Peyer's patch (tissue), 4 donors: ENCODE data around the gene IGSF22. TPM values are rescaled to one million over a fixed set of nuclear protein-coding genes. Genes with fewer than 3 reads are reported as not detected.
"Not testable (repeated sequence)": the region's sequence is repeated elsewhere in the genome, so short reads cannot be mapped to it uniquely, and the experiment has no call there.

Source experiments
- DNase-seq, 3 donors: peaks; one replicate each; pipeline ENCODE4 v3.0.0-alpha.2; 2017 to 2019
- H3K27ac ChIP-seq, 4 donors: fragments of 200-600 bp; sonication (generic); one replicate each; pipeline ENCODE4 v1.5.1; 2016 to 2019
- H3K27me3 ChIP-seq, 2 donors: fragments of 200-600 bp; sonication (generic); one replicate each; pipeline ENCODE4 v1.5.1; 2019
- H3K36me3 ChIP-seq, 3 donors: fragments of 200-600 bp; sonication (generic); one replicate each; pipeline ENCODE4 v1.5.1; 2016 to 2019
- H3K4me1 ChIP-seq, 4 donors: fragments of 200-600 bp; sonication (generic); one replicate each; pipeline ENCODE4 v1.5.1; 2016 to 2019
- H3K4me3 ChIP-seq, 4 donors: fragments of 200-600 bp; sonication (generic); 1 replicate in 3 of 4; 2 replicates in 1 of 4; pipeline ENCODE4 v1.5.1; 2016 to 2019; ENCODE audit warnings: mild to moderate bottlenecking in 1 of 4
- H3K9me3 ChIP-seq, 4 donors: fragments of 200-600 bp; sonication (generic); one replicate each; pipeline ENCODE4 v1.5.1; 2016 to 2019; ENCODE audit warnings: mild to moderate bottlenecking in 1 of 4
- POLR2A ChIP-seq, 2 donors: fragments of 450-650 bp; IDR thresholded peaks; one replicate each; pipeline ENCODE4 v1.5.1; 2017; ENCODE audit warnings: antibody characterized with exemption in 2 of 2, mild to moderate bottlenecking in 2 of 2, moderate library complexity in 2 of 2
- total RNA-seq, 4 donors: library from RNA; depleted of rRNA; stranded (reverse); fragments of >200 nt; gene quantifications; one replicate each; pipeline ENCODE4 v1.1.0, GENCODE V29; 2016
- TF ChIP-seq, protein P1 (sequence below), 6 experiments: fragments of 450-650 bp in 4 of 6; fragments of 200-600 bp in 2 of 6; sonication (generic) in 1 of 6; IDR thresholded peaks; one replicate each; pipeline ENCODE4 v1.5.1; 2017 to 2019; ENCODE audit warnings: antibody characterized with exemption in 6 of 6, mild to moderate bottlenecking in 3 of 6, moderate library complexity in 1 of 6

IGSF22 gene
- total RNA-seq, 4 donors from 2014 or later = not detected

DNA sequence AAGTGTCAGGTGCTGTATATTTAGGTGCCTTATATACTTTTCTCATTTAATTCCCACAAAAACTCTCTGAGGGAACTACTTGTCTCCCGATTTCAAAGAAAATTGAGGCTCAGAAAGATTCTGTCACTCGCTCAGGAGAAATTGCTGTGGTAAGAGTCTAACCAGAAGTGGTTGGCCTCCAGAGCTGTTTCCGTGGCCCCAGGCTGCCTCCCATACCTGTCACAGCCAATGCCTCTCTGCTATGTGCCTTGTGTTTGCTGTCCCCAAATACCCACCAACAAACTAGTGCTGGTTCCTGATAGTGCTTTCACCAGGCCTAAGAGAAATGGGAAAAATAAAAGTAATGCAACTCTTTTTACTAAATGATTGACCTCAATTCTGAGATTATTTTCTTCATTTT, 48.4 kb downstream of the IGSF22 start:
- Histone ChIP-seq H3K4me3 (no peak overlapping the region), H3K27ac (no peak overlapping the region), H3K9me3 (no peaks in the 10 kb centered on the region), H3K36me3 (no peaks in the 10 kb centered on the region), H3K27me3 (no peaks in the 10 kb centered on the region), H3K4me1 (no peaks in the 10 kb centered on the region)
- no peak for DNase-seq
- TF ChIP-seq POLR2A (IDR thresholded peaks at IDR 0.05) = no peak
- TF ChIP-seq, protein P1, sequence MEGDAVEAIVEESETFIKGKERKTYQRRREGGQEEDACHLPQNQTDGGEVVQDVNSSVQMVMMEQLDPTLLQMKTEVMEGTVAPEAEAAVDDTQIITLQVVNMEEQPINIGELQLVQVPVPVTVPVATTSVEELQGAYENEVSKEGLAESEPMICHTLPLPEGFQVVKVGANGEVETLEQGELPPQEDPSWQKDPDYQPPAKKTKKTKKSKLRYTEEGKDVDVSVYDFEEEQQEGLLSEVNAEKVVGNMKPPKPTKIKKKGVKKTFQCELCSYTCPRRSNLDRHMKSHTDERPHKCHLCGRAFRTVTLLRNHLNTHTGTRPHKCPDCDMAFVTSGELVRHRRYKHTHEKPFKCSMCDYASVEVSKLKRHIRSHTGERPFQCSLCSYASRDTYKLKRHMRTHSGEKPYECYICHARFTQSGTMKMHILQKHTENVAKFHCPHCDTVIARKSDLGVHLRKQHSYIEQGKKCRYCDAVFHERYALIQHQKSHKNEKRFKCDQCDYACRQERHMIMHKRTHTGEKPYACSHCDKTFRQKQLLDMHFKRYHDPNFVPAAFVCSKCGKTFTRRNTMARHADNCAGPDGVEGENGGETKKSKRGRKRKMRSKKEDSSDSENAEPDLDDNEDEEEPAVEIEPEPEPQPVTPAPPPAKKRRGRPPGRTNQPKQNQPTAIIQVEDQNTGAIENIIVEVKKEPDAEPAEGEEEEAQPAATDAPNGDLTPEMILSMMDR (IDR thresholded peaks at IDR 0.05) = no peak

DNA sequence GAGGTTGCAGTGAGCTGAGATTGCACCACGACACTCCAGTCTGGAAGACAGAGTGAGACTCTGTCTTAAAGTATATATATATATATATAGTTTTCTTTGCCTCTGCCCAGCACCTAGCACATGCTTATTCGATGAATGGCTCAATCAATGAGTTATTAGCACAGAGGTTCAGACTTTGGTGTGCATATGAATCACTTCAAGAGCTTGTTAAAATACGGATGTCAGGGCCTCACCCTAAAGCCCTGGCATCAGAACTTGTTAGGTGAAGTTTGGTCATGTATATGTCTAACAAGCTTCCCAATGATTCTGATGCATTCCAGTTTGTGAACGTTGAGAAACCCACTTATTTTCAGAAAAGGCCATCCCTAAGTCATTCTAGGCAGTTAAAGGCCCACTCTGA, 49.2 kb downstream of the IGSF22 start:
- no peaks in the 10 kb centered on the region for H3K9me3 ChIP-seq
- no peaks in the 10 kb centered on the region for H3K4me1 ChIP-seq
- no peaks in the 10 kb centered on the region for H3K36me3 ChIP-seq
- DNase-seq = no peak
- H3K4me3 ChIP-seq = no peak overlapping the region
- no peak for TF ChIP-seq POLR2A (IDR thresholded peaks at IDR 0.05)
- no peaks in the 10 kb centered on the region for H3K27me3 ChIP-seq
- H3K27ac ChIP-seq = no peak overlapping the region

DNA sequence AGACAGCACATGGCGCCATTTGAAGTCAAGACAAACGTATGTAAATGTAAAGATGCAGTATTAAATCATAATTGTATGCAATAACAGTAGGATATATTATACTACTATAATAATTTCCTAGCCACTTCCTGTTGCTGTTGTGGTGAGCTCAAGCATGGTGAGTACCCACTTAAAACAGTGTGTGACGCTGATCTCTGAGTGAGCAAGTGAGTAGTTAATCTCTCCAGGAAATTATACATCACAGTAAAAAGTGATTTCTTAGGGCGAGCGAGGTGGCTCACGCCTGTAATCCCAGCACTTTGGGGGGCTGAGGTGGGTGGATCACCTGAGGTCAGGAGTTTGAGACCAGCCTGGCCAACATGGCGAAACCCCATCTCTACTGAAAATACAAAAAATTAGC, 53.8 kb downstream of the IGSF22 start:
- not testable (repeated sequence) for H3K4me1 ChIP-seq, H3K4me3 ChIP-seq, H3K36me3 ChIP-seq, H3K27me3 ChIP-seq, H3K27ac ChIP-seq, H3K9me3 ChIP-seq
- peak in 2 of 3 donors; percentile 23 to 52 for DNase-seq

DNA sequence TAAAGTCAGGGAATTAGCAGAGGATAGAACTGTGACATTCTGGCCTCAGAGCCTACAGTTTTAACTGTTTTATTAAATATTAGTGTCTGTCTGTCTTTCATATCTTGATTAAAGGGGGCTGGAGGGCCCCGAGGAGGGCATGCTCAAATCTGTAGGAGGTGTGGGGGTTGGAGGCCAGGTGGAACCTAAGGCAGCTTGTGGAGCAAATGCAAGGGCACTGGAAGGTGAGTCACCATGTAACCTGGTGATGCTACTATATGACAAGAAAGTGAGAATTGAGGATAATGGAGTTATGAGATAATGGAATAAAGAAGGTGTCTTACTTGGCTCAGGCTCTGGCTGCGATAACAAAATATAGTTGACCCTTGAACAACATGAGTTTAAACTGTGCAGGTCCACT, 54.7 kb downstream of the IGSF22 start:
- H3K36me3 ChIP-seq = no peaks in the 10 kb centered on the region
- DNase-seq = no peak
- no peak overlapping the region for H3K4me3 ChIP-seq
- H3K27ac ChIP-seq = no peak overlapping the region
- no peak for TF ChIP-seq POLR2A (IDR thresholded peaks at IDR 0.05)
- TF ChIP-seq, protein P1 (IDR thresholded peaks at IDR 0.05) = no peak
- H3K9me3 ChIP-seq = no peaks in the 10 kb centered on the region
- H3K27me3 ChIP-seq = no peaks in the 10 kb centered on the region
- H3K4me1 ChIP-seq = no peaks in the 10 kb centered on the region

DNA sequence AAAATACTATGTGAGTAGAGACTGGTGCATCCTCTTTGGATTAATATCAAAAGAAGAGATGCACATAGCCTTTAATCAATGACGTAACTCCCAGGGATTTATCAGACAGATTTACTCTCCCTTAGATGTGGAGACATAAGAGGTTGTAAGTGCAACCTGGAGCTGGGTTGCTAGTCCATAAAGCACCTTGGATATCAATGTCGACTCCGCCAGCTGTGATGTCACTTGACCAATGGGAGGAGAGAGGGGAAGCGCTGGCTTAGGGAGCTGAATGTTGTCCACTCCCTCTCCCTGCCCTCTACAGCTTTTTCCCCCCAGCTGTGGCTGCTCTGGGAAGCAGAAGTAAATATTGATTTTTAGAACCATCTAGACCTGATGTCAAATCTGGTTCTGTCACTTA, 56.3 kb downstream of the IGSF22 start:
- no peak for TF ChIP-seq POLR2A (IDR thresholded peaks at IDR 0.05)
- TF ChIP-seq, protein P1 (IDR thresholded peaks at IDR 0.05) = no peak
- no peak for DNase-seq
- Histone ChIP-seq H3K36me3 (no peaks in the 10 kb centered on the region), H3K27ac (no peak overlapping the region), H3K27me3 (no peaks in the 10 kb centered on the region), H3K4me1 (no peaks in the 10 kb centered on the region), H3K9me3 (no peaks in the 10 kb centered on the region), H3K4me3 (no peak overlapping the region)

DNA sequence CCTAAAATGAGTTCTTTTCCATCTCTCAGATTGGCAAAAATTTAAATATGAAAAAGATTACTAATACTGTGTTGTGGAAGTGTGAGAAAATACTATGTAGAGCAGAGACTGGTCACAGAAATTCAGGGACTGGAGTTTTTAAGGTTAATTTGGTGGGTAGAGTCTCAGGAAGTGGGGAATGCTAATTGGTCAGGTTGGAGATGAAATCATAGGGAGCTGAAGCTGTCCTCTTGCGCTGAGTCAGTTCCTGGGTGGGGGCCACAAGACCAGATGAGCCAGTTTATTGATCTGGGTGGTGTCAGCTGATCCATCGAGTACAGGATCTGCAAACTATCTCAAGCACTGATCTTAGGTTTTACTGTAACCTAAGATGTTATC, 56.8 kb downstream of the IGSF22 start:
- no peak for DNase-seq
- no peak for TF ChIP-seq POLR2A (IDR thresholded peaks at IDR 0.05)
- TF ChIP-seq, protein P1 (IDR thresholded peaks at IDR 0.05) = no peak
- H3K4me3 ChIP-seq = no peak overlapping the region
- no peaks in the 10 kb centered on the region for H3K36me3 ChIP-seq
- H3K4me1 ChIP-seq = no peaks in the 10 kb centered on the region
- H3K9me3 ChIP-seq = no peaks in the 10 kb centered on the region
- no peaks in the 10 kb centered on the region for H3K27me3 ChIP-seq
- H3K27ac ChIP-seq = no peak overlapping the region

DNA sequence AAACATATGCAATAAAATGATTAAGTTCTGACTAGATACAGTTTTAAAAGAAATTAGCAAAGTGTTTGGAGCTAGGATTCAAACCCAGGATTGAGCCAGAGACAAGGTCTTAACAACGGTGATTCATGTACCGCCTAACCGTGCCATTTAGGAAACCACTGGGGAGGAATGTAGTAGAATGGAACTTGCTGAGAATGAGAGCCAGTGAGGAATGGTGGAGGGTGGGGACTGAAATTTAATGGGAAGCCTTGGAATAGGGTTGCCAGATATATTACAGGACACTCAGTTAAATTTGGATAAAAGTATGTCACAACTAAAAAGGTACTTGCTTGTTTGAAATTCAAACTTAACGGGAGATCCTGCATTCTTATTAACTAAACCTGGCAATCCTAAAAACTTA, 57.9 kb downstream of the IGSF22 start:
- H3K27ac ChIP-seq = no peak overlapping the region
- no peak for DNase-seq
- H3K4me1 ChIP-seq = no peaks in the 10 kb centered on the region
- no peaks in the 10 kb centered on the region for H3K9me3 ChIP-seq
- H3K36me3 ChIP-seq = no peaks in the 10 kb centered on the region
- H3K4me3 ChIP-seq = no peak overlapping the region
- H3K27me3 ChIP-seq = no peaks in the 10 kb centered on the region
- no peak for TF ChIP-seq POLR2A (IDR thresholded peaks at IDR 0.05)

DNA sequence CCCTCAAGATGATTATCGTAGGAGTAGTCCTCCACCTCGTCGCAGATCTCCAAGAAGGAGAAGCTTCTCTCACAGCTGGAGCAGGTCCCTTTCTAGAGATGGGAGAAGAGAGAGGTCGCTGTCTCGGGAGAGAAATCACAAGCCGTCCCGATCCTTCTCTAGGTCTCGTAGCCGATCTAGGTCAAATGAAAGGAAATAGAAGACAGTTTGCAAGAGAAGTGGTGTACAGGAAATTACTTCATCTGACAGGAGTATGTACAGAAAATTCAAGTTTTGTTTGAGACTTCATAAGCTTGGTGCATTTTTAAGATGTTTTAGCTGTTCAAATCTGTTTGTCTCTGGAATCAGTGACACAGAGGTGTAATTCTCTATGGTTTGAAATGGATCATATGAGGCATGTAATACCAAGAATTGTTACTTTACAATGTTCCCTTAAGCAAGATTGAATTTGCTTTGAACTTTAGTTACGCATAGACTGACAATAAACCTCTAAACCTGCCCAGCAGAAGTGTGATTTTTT, 60.6 kb downstream of the IGSF22 start:
- DNase-seq, H3K9me3 ChIP-seq, H3K4me3 ChIP-seq, H3K27me3 ChIP-seq, H3K4me1 ChIP-seq, H3K36me3 ChIP-seq, H3K27ac ChIP-seq: not testable (repeated sequence)
